ENCODE data around the gene CASZ1. TPM values are rescaled to one million over a fixed set of nuclear protein-coding genes. Genes with fewer than 3 reads are reported as not detected.

Gene CASZ1
- total RNA-seq, 2 donors from 2014 or later, result 44.3 to 50.3 TPM

DNA sequence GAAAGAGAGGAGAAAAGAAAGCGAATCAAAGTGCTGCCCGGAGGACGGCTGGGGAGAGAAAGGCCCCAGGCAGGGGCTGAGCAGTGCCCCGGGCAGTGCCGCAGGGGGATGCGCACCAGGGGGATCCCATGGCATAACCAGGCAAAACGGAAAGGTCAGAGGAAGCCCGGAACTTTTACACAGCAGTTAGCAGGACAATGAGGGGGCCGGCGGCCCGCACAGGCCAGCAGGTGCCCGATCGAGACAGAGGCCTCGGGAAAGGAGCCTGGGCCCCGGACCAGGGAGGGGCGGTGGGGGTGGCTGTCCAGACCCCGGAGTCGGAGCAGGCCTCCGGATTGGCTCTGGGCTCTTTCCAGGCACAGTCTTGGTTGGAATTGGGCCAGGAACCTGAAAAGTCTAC is 86.8 kb downstream of the CASZ1 start:
- H3K27ac ChIP-seq, result peak overlapping the region; percentile 17 to 51
- no peak overlapping the region for H3K4me3 ChIP-seq
- H3K9me3 ChIP-seq, result no peaks in the 10 kb centered on the region
- no peaks in the 10 kb centered on the region for H3K27me3 ChIP-seq
- TF ChIP-seq, protein P1, sequence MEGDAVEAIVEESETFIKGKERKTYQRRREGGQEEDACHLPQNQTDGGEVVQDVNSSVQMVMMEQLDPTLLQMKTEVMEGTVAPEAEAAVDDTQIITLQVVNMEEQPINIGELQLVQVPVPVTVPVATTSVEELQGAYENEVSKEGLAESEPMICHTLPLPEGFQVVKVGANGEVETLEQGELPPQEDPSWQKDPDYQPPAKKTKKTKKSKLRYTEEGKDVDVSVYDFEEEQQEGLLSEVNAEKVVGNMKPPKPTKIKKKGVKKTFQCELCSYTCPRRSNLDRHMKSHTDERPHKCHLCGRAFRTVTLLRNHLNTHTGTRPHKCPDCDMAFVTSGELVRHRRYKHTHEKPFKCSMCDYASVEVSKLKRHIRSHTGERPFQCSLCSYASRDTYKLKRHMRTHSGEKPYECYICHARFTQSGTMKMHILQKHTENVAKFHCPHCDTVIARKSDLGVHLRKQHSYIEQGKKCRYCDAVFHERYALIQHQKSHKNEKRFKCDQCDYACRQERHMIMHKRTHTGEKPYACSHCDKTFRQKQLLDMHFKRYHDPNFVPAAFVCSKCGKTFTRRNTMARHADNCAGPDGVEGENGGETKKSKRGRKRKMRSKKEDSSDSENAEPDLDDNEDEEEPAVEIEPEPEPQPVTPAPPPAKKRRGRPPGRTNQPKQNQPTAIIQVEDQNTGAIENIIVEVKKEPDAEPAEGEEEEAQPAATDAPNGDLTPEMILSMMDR (IDR thresholded peaks at IDR 0.05), result no peak
- no peaks in the 10 kb centered on the region for H3K36me3 ChIP-seq
- no peak for DNase-seq (ENCODE audit: low spot score)
- H3K4me1 ChIP-seq, result peaks cover 0 to 65% of the 10 kb centered on the region in 2 donors

DNA sequence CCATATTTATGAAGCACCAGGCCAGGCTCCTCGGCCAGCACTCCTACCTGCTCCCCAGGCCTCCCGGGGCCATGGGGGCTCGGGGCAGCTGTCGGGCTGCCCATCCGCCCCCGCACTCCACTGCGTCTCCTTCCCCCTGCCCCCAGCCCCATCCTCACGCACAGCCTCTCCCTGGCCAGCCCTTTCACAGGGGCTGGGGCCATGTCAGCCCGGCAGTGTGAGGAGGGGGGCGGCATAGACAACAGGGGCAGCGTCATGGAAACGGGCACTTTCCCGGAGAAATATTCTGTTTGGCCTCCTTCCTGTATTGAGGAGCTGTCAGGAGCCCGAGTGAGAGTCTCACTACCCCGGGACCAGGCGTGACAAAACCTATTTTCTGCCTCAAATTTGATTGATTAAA is 87.3 kb downstream of the CASZ1 start:
- Histone ChIP-seq H3K4me3 (no peak overlapping the region), H3K36me3 (no peaks in the 10 kb centered on the region), H3K9me3 (no peaks in the 10 kb centered on the region), H3K4me1 (peaks cover 0 to 60% of the 10 kb centered on the region in 2 donors), H3K27ac (peak overlapping the region; percentile 17 to 51), H3K27me3 (no peaks in the 10 kb centered on the region)
- TF ChIP-seq, protein P1 (IDR thresholded peaks at IDR 0.05), result no peak
- no peak for DNase-seq (ENCODE audit: low spot score)

DNA sequence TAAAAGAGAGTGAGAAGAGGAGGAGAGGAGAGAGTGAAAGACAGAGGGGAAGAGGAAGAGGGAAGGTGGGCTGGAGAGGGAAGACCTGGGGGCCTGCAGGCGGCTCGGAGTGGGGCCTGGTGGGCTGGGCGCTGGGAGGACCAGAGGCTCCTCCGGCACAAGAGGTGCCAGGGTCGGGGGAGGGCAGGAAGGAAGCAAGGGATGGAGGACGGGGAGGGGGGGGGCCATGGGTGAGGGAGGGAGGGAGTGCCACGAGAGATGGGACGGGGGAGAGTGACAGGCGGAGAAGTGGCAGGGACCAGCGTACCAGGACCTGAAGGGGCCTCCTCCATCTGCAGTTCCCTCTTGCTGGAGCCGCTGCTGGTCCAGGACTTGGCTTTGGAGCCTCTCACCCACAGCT is 87.7 kb downstream of the CASZ1 start:
- Histone ChIP-seq H3K27ac (peak overlapping the region; percentile 17 to 51), H3K27me3 (no peaks in the 10 kb centered on the region), H3K36me3 (no peaks in the 10 kb centered on the region), H3K4me3 (no peak overlapping the region), H3K9me3 (no peaks in the 10 kb centered on the region), H3K4me1 (peaks cover 0 to 56% of the 10 kb centered on the region in 2 donors)
- TF ChIP-seq, protein P1 (IDR thresholded peaks at IDR 0.05), result no peak
- no peak for DNase-seq (ENCODE audit: low spot score)

DNA sequence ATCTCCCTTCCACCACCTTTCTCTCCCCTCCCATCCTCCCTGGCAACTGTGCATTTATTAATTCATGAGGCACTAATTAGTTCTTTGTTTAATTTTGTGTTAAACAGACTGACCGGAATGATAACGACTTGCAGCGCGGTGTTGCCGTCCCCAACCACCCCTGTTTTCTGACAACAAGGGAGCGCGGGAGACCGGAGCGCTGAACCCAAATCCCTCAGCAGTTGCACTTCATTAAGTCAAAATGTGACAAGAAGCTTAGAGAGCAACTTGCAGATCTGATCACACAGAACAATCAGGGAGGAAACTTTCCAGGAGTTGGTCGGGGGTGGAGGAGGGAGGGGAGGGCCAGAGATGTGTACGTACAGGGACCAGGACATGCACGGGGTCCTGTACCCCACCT is 89.2 kb downstream of the CASZ1 start:
- Histone ChIP-seq H3K4me1 (peaks cover 0 to 46% of the 10 kb centered on the region in 2 donors), H3K27ac (peak overlapping the region; percentile 68 to 71), H3K9me3 (no peaks in the 10 kb centered on the region), H3K27me3 (no peaks in the 10 kb centered on the region), H3K4me3 (no peak overlapping the region), H3K36me3 (no peaks in the 10 kb centered on the region)
- TF ChIP-seq, protein P1 (IDR thresholded peaks at IDR 0.05), result no peak
- DNase-seq (ENCODE audit: low spot score), result no peak

DNA sequence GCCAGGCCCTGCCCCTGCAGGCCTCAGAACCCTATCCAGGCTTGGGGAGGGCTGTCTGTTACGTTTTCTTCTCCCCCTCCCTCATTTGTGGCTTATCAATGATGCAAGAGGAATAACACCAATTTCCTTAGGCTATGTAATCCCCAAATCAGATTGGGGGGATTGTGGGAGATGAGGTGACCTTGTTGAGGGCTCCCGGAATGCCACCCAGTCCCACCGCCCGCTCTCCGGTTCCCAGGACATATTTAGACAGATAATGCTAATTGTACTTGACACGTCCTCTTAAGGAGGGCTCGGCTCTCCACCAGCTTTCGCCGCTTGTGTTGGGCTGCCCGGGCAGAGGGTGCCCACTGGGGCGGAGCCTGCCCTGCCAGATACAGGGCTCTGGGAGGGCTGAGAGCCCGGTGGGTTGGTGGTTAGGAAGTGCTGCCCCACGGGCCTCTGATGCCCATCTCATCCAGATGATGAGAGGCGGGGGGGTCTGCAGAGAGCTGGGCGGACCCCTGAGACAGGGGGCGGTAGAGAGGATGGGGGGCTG is 90.0 kb downstream of the CASZ1 start:
- Histone ChIP-seq H3K27me3 (no peaks in the 10 kb centered on the region), H3K4me1 (peaks cover 0 to 46% of the 10 kb centered on the region in 2 donors), H3K4me3 (no peak overlapping the region), H3K9me3 (no peaks in the 10 kb centered on the region), H3K36me3 (no peaks in the 10 kb centered on the region), H3K27ac (peak overlapping the region; percentile 68 to 71)
- DNase-seq (ENCODE audit: low spot score), result no peak
- TF ChIP-seq, protein P1 (IDR thresholded peaks at IDR 0.05), result no peak

DNA sequence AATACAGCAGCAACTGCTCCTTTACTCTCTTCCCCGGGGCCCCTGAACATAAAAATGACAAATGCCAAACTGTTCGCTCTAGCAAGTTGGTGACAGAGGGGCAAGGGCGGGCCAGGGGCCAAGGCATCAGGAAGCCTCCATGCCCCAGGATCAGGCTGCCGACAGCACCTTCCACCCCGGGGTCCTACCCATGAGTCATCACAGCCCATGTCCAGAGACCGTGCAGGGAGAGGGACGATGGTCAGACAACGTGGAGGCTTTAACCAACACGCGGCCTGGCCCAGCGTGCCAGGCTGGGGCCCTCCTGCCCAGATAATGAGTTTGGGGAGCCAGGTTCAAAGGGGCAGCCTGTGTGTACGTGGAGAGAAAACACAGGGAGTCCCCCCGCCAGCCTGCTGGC is 90.5 kb downstream of the CASZ1 start:
- Histone ChIP-seq H3K9me3 (no peaks in the 10 kb centered on the region), H3K4me1 (peaks cover 0 to 45% of the 10 kb centered on the region in 2 donors), H3K27me3 (no peaks in the 10 kb centered on the region), H3K36me3 (no peaks in the 10 kb centered on the region), H3K27ac (peak overlapping the region; percentile 68 to 71), H3K4me3 (no peak overlapping the region)
- TF ChIP-seq, protein P1 (IDR thresholded peaks at IDR 0.05), result no peak
- DNase-seq (ENCODE audit: low spot score), result no peak
